ENCODE results near the gene CEP43. TPM values are rescaled to one million over a fixed set of nuclear protein-coding genes. Genes with fewer than 3 reads are reported as not detected.

CEP43 gene
- total RNA-seq, 1 experiment from 2014 or later = 18.5 TPM

DNA sequence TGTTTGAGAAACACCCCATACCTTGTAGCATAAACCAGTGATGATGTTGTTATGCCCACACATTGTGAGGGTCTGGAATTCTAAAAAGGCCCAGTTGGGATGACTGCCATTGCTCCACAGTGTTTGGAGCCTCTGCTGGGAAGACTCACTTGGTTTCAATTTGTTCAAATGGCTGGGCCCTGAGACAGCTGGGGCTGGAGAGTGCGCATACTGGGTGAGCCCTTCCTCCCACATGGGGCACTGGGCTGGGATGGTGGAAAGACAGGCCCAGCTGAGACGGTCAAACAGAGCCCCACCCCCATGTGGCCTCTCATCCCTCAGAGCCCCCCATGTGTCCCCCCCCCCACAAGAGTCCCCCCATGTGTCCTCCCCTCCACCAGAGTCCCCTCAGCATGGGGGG lies 22.6 kb upstream of the CEP43 start:
- Histone ChIP-seq H3K9me3 (ENCODE audit: low read length) (no peaks in the 10 kb centered on the region), H3K79me2 (ENCODE audit: low read length) (peaks cover 4% of the 10 kb centered on the region), H3K4me3 (ENCODE audit: low read length) (no peak overlapping the region), H3K27ac (ENCODE audit: low read length) (no peak overlapping the region), H3K36me3 (ENCODE audit: insufficient read depth, low read length) (peaks cover 3% of the 10 kb centered on the region; the same call in 1 of the 2 replicates), H3K27me3 (ENCODE audit: low read length) (no peaks in the 10 kb centered on the region), H3K4me1 (ENCODE audit: low read length) (no peaks in the 10 kb centered on the region), H3K9me2 (replicated peaks; ENCODE audit: insufficient read depth, low read length) (no peaks in the 10 kb centered on the region), H2AFZ (ENCODE audit: low read length) (no peak overlapping the region), H4K20me1 (ENCODE audit: insufficient read depth, low read depth, low read length) (no peaks in the 10 kb centered on the region), H3K9ac (ENCODE audit: low read length) (no peak overlapping the region), H3K4me2 (ENCODE audit: low read depth, low read length, poor library complexity, severe bottlenecking) (no peak overlapping the region)
- no peak for DNase-seq

DNA sequence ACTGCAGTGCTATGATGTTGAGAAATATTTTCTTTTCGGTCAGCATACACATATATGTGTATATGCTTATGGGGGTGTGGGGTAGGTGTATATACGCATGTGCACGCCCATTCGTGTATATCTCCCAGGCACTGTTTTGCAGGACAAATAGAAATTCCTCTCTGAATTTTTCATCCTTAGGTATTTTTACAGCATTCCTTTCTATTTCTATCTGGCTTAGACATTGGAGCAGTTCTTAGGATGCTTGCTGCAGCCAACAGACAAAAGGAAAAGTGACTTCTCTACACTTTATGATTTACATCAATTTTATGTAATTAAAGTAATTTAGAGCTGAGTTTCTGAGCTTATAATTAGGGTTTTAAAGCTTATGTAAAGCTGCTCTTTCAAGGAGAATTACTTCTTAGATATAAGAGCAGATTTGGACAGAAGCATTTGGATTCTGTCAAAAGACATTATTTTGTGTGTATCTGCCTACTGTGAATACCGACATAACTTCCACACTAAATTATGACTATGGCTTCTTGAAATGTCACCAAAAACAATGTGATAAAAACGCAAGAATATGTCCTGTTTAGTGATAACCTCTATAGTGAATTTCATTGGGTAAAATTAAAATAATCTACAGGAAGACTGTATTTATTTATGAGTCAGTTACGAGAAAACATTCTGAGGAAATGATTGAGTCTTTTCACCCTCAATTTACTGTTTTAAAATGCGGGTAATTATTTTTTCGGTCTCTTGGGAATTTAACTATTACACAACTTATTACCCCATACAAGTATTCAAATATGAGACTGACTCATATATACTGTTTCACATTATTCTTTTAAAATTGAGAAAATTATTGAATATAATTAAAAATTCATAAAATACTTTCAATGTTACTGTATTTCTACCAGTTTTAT lies 21.3 kb upstream of the CEP43 start:
- Histone ChIP-seq H3K9me3 (ENCODE audit: low read length) (no peaks in the 10 kb centered on the region), H3K79me2 (ENCODE audit: low read length) (peaks cover 6% of the 10 kb centered on the region), H3K9me2 (replicated peaks; ENCODE audit: insufficient read depth, low read length) (no peaks in the 10 kb centered on the region), H3K36me3 (ENCODE audit: insufficient read depth, low read length) (peaks cover 3% of the 10 kb centered on the region; the same call in 1 of the 2 replicates), H3K4me1 (ENCODE audit: low read length) (no peaks in the 10 kb centered on the region), H3K27ac (ENCODE audit: low read length) (no peak overlapping the region), H3K4me3 (ENCODE audit: low read length) (no peak overlapping the region), H3K4me2 (ENCODE audit: low read depth, low read length, poor library complexity, severe bottlenecking) (no peak overlapping the region), H3K27me3 (ENCODE audit: low read length) (no peaks in the 10 kb centered on the region), H4K20me1 (ENCODE audit: insufficient read depth, low read depth, low read length) (no peaks in the 10 kb centered on the region), H3K9ac (ENCODE audit: low read length) (no peak overlapping the region), H2AFZ (ENCODE audit: low read length) (no peak overlapping the region)
- no peak for DNase-seq

DNA sequence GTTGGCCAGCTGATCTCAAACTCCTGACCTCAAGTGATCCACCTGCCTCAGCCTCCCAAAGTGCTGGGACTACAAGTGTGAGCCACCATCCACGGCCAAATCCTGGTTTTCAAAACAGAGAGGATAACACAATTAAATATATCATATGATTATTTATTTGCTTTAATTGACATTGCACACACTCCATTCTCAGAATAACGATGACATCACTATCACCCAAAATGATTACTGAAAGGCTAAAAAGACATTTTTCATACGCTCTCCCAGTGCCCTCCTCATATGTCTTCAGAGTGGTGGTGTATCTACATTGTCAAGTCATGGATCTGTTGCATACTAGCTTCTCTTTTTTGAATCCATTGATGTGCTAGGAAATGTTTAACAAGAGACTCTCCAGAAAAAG lies 18.5 kb upstream of the CEP43 start:
- Histone ChIP-seq H3K9me3 (ENCODE audit: low read length) (no peaks in the 10 kb centered on the region), H3K27ac (ENCODE audit: low read length) (no peak overlapping the region), H3K9me2 (replicated peaks; ENCODE audit: insufficient read depth, low read length) (no peaks in the 10 kb centered on the region), H3K9ac (ENCODE audit: low read length) (no peak overlapping the region), H3K4me2 (ENCODE audit: low read depth, low read length, poor library complexity, severe bottlenecking) (no peak overlapping the region), H3K4me1 (ENCODE audit: low read length) (no peaks in the 10 kb centered on the region), H2AFZ (ENCODE audit: low read length) (no peak overlapping the region), H3K79me2 (ENCODE audit: low read length) (peaks cover 33% of the 10 kb centered on the region), H3K27me3 (ENCODE audit: low read length) (no peaks in the 10 kb centered on the region), H3K4me3 (ENCODE audit: low read length) (no peak overlapping the region), H3K36me3 (ENCODE audit: insufficient read depth, low read length) (peaks cover 12% of the 10 kb centered on the region; the same call in 1 of the 2 replicates), H4K20me1 (ENCODE audit: insufficient read depth, low read depth, low read length) (no peaks in the 10 kb centered on the region)
- DNase-seq = no peak

DNA sequence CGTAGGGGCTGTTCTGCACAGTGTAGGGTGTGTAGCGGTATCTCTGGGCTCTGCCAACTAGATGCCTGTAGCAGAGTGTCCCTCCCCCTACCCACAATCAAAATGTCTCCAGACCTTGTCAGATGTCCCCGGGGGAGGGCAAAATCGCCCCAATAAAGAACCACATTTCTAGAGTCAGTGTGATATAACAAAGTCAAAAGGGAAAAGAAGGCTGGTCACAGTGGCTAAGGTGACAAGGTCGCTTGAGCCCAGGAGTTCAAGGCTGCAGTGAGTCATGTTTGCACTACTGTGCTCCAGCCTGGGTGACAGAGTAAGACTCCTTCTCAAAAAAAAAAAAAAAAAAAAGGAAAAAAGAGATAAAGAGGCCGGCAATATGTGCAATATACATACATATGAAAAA lies 11.7 kb upstream of the CEP43 start:
- no peaks in the 10 kb centered on the region for H3K4me1 ChIP-seq (ENCODE audit: low read length)
- peaks cover 16% of the 10 kb centered on the region; the same call in 1 of the 2 replicates for H3K36me3 ChIP-seq (ENCODE audit: insufficient read depth, low read length)
- H3K9ac ChIP-seq (ENCODE audit: low read length) = no peak overlapping the region
- H3K4me2 ChIP-seq (ENCODE audit: low read depth, low read length, poor library complexity, severe bottlenecking) = no peak overlapping the region
- no peak for DNase-seq
- H3K27me3 ChIP-seq (ENCODE audit: low read length) = no peaks in the 10 kb centered on the region
- no peaks in the 10 kb centered on the region for H3K9me3 ChIP-seq (ENCODE audit: low read length)
- no peaks in the 10 kb centered on the region for H3K9me2 ChIP-seq (replicated peaks; ENCODE audit: insufficient read depth, low read length)
- peaks cover 96% of the 10 kb centered on the region for H3K79me2 ChIP-seq (ENCODE audit: low read length)
- no peak overlapping the region for H2AFZ ChIP-seq (ENCODE audit: low read length)
- no peak overlapping the region for H3K4me3 ChIP-seq (ENCODE audit: low read length)
- no peak overlapping the region for H3K27ac ChIP-seq (ENCODE audit: low read length)
- H4K20me1 ChIP-seq (ENCODE audit: insufficient read depth, low read depth, low read length) = no peaks in the 10 kb centered on the region

DNA sequence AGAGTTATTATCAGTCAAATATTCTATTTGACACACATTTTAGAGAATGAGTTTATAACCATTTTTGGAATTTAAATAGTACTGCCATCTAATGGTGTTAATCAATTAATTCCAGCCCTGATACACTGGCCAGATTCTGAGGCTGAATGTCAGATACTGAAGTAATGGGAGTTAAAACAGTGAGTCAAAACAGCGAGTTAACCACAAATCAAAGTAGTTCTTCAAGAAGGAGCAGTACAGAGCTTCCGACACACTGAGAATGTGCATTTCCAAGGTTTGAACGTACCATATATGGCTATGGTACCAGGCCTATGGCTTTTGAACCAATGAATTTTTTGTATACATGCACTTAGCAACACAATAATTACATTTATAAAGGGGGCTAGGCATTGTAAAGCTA lies 11.3 kb upstream of the CEP43 start:
- H3K9ac ChIP-seq (ENCODE audit: low read length) = no peak overlapping the region
- no peak overlapping the region for H3K27ac ChIP-seq (ENCODE audit: low read length)
- peaks cover 98% of the 10 kb centered on the region for H3K79me2 ChIP-seq (ENCODE audit: low read length)
- H4K20me1 ChIP-seq (ENCODE audit: insufficient read depth, low read depth, low read length) = no peaks in the 10 kb centered on the region
- DNase-seq = no peak
- H2AFZ ChIP-seq (ENCODE audit: low read length) = no peak overlapping the region
- H3K4me1 ChIP-seq (ENCODE audit: low read length) = peaks cover 3% of the 10 kb centered on the region
- H3K9me2 ChIP-seq (replicated peaks; ENCODE audit: insufficient read depth, low read length) = no peaks in the 10 kb centered on the region
- no peak overlapping the region for H3K4me3 ChIP-seq (ENCODE audit: low read length)
- H3K9me3 ChIP-seq (ENCODE audit: low read length) = no peaks in the 10 kb centered on the region
- H3K27me3 ChIP-seq (ENCODE audit: low read length) = no peaks in the 10 kb centered on the region
- H3K4me2 ChIP-seq (ENCODE audit: low read depth, low read length, poor library complexity, severe bottlenecking) = no peak overlapping the region
- peaks cover 16% of the 10 kb centered on the region; the same call in 1 of the 2 replicates for H3K36me3 ChIP-seq (ENCODE audit: insufficient read depth, low read length)

DNA sequence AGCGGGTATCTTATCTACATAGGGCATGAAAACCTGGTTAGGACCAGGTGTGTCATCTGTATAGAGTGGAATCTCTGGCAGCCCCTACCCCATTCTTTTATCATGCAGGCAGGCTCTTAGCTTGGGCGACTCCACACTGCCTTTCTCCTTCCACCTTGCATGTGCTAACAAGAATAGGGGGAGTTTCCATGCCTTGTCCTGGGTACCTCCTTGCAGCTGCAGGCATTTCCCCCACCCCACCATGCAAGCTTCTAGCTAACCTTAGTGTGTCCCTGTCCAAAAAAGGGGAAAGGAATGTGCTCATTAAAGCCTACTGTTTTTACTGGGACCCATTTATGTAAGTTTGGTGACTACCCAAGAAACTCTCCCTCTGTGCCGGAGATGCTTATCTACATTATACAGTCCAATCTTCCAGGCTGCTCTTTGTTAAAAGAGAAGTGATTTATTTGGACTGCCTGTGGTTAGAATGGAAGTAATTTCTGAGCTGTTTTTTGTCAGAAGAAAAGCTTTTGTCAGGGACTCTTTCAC lies 10.5 kb upstream of the CEP43 start:
- Histone ChIP-seq H4K20me1 (ENCODE audit: insufficient read depth, low read depth, low read length) (no peaks in the 10 kb centered on the region), H3K4me3 (ENCODE audit: low read length) (no peak overlapping the region), H3K27me3 (ENCODE audit: low read length) (no peaks in the 10 kb centered on the region), H3K4me1 (ENCODE audit: low read length) (peaks cover 5% of the 10 kb centered on the region), H3K27ac (ENCODE audit: low read length) (no peak overlapping the region), H3K9me2 (replicated peaks; ENCODE audit: insufficient read depth, low read length) (no peaks in the 10 kb centered on the region), H3K36me3 (ENCODE audit: insufficient read depth, low read length) (peaks cover 21% of the 10 kb centered on the region; the same call in 1 of the 2 replicates), H3K9me3 (ENCODE audit: low read length) (no peaks in the 10 kb centered on the region), H2AFZ (ENCODE audit: low read length) (no peak overlapping the region), H3K4me2 (ENCODE audit: low read depth, low read length, poor library complexity, severe bottlenecking) (no peak overlapping the region), H3K79me2 (ENCODE audit: low read length) (peaks cover 100% of the 10 kb centered on the region), H3K9ac (ENCODE audit: low read length) (no peak overlapping the region)
- no peak for DNase-seq

DNA sequence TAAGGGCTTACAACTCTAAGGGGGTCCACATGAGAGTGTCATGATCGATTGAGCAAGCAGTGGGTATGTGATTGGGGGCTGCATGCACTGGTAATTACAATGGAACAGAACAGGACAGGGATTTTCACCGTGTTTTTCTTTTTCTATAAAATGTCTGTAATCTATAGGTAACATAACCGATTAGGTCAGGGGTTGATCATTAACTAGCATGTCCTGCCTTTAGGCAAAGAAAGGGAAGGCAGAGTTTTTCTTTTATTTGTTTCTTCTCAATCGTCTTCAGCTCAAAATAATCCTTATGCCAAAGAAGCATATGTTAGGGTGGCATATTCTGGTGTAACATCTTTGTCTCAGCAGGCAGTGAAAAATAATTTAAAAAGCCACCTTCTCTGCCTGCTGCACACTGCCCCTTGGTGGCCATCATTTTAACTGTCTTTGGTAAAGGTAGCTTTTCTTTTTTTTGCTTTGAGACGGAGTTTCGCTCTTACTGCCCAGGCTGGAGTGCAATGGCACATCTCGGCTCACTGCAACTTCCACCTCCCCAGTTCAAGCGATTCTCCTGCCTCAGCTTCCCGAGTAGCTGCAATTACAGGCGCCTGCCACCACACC lies 9.7 kb upstream of the CEP43 start:
- peak; percentile 81 for DNase-seq

DNA sequence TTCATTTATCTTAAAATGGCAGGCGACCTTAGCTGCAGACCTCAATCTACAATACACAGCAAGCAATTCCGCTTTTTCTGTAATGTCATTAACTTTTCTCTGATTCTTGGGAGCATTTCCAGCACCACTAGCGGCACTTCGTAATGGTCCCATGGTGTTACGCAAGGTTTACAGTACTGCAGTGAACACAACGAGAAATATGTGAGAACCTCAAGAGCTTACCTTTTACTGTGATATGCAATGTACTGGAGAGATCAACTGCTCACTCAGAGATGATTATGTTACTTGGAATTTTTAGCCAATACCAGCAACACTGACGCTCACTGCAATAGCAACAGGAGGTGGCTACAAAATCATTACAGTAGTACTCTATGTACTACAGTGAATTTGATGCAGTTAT lies 2.8 kb upstream of the CEP43 start:
- Histone ChIP-seq H3K36me3 (ENCODE audit: insufficient read depth, low read length) (peaks cover 27% of the 10 kb centered on the region; the same call in 1 of the 2 replicates), H3K4me2 (ENCODE audit: low read depth, low read length, poor library complexity, severe bottlenecking) (peak overlapping the region; percentile 58), H3K27ac (ENCODE audit: low read length) (no peak overlapping the region), H3K27me3 (ENCODE audit: low read length) (no peaks in the 10 kb centered on the region), H3K4me1 (ENCODE audit: low read length) (peaks cover 30% of the 10 kb centered on the region), H2AFZ (ENCODE audit: low read length) (no peak overlapping the region), H4K20me1 (ENCODE audit: insufficient read depth, low read depth, low read length) (peaks cover 8% of the 10 kb centered on the region; the same call in 1 of the 2 replicates), H3K9me3 (ENCODE audit: low read length) (no peaks in the 10 kb centered on the region), H3K9me2 (replicated peaks; ENCODE audit: insufficient read depth, low read length) (no peaks in the 10 kb centered on the region), H3K79me2 (ENCODE audit: low read length) (peaks cover 94% of the 10 kb centered on the region), H3K4me3 (ENCODE audit: low read length) (no peak overlapping the region), H3K9ac (ENCODE audit: low read length) (no peak overlapping the region)
- no peak for DNase-seq

More for the DNA sequence above, 9.7 kb upstream of the CEP43 start:
- Histone ChIP-seq H3K27ac (ENCODE audit: low read length) (0 out of 2 replicates have a peak overlapping the region, but pooled peaks have one; percentile 10), H3K4me2 (ENCODE audit: low read depth, low read length, poor library complexity, severe bottlenecking) (no peak overlapping the region), H3K4me3 (ENCODE audit: low read length) (no peak overlapping the region), H3K27me3 (ENCODE audit: low read length) (no peaks in the 10 kb centered on the region), H3K36me3 (ENCODE audit: insufficient read depth, low read length) (peaks cover 28% of the 10 kb centered on the region; the same call in 1 of the 2 replicates), H3K4me1 (ENCODE audit: low read length) (peaks cover 5% of the 10 kb centered on the region), H3K9ac (ENCODE audit: low read length) (no peak overlapping the region), H3K9me2 (replicated peaks; ENCODE audit: insufficient read depth, low read length) (no peaks in the 10 kb centered on the region), H3K79me2 (ENCODE audit: low read length) (peaks cover 100% of the 10 kb centered on the region), H3K9me3 (ENCODE audit: low read length) (no peaks in the 10 kb centered on the region), H4K20me1 (ENCODE audit: insufficient read depth, low read depth, low read length) (no peaks in the 10 kb centered on the region), H2AFZ (ENCODE audit: low read length) (no peak overlapping the region)
